WTC11 (cell line): Measurements from ENCODE around the gene COMMD4. TPM values are rescaled to one million over a fixed set of nuclear protein-coding genes. Genes with fewer than 3 reads are reported as not detected.
A peak's percentile ranks its signal among the peaks of the same experiment; 100 is the strongest.

ENCODE experiments used
- ATAC-seq: fragments of 200-7000 bp; cut with Tn5 transposase; 2 replicates; pipeline ENCODE4 v1.10.0; 2021; ENCODE audit warnings: mild to moderate bottlenecking, moderate library complexity
- CTCF ChIA-PET: fragments of 300-600 bp; sonication (Branson Sonifier 250); formaldehyde crosslinking; loops from one replicate; lab custom pipeline; 2021; ENCODE audit warnings: antibody characterized with exemption; lab: Charles Lee
- POLR2A ChIA-PET: fragments of 350-600 bp; sonication (Branson Sonifier 250); formaldehyde crosslinking; loops from one replicate; lab custom pipeline; 2021; ENCODE audit warnings: antibody characterized with exemption; lab: Charles Lee
- DNase-seq: peaks from one replicate; pipeline ENCODE4 v3.0.0; 2021; ENCODE audit warnings: low spot score
- H3K27ac Mint-ChIP-seq: 2 replicates; pipeline ENCODE4 v1.8.0; 2021; ENCODE audit warnings: mixed read lengths
- H3K27me3 Mint-ChIP-seq: 2 replicates; pipeline ENCODE4 v1.8.0; 2021; ENCODE audit warnings: low read depth, mild to moderate bottlenecking, moderate library complexity, mixed read lengths
- H3K36me3 Mint-ChIP-seq: 2 replicates; pipeline ENCODE4 v1.8.0; 2021; ENCODE audit warnings: mixed read lengths
- H3K4me1 Mint-ChIP-seq: 2 replicates; pipeline ENCODE4 v1.8.0; 2022; ENCODE audit warnings: mixed read lengths
- H3K4me3 Mint-ChIP-seq: 2 replicates; pipeline ENCODE4 v1.8.0; 2021; ENCODE audit warnings: mild to moderate bottlenecking, moderate library complexity, mixed read lengths
- H3K9me3 Mint-ChIP-seq: 2 replicates; pipeline ENCODE4 v1.8.0; 2021; ENCODE audit warnings: mixed read lengths
- CDX4 ChIP-seq: fragments of 250-450 bp; sonication (Bioruptor Pico); IDR thresholded peaks from 2 replicates; pipeline ENCODE4 v1.9.0; 2021; ENCODE audit warnings: moderate library complexity, mild to moderate bottlenecking, inconsistent platforms, borderline replicate concordance
- CREB1 ChIP-seq: sonication (generic); formaldehyde crosslinking; IDR thresholded peaks from 2 replicates; pipeline ENCODE4 v1.8.0; 2023; ENCODE audit warnings: mild to moderate bottlenecking, missing genetic modification reagents
- E2F5 ChIP-seq: sonication (generic); formaldehyde crosslinking; IDR thresholded peaks from 2 replicates; pipeline ENCODE4 v1.8.1; 2022; ENCODE audit warnings: mild to moderate bottlenecking, moderate library complexity, missing genetic modification reagents
- ETV6 ChIP-seq: sonication (generic); formaldehyde crosslinking; IDR thresholded peaks from 2 replicates; pipeline ENCODE4 v1.8.1; 2022; ENCODE audit warnings: mild to moderate bottlenecking, missing genetic modification reagents
- HMGA2 ChIP-seq: fragments of 250-450 bp; sonication (Bioruptor Pico); IDR thresholded peaks from 2 replicates; pipeline ENCODE4 v1.4.0; 2021; ENCODE audit warnings: mild to moderate bottlenecking, moderate library complexity
- HMGXB4 ChIP-seq: sonication (generic); formaldehyde crosslinking; IDR thresholded peaks from 2 replicates; pipeline ENCODE4 v1.8.1; 2023; ENCODE audit warnings: mild to moderate bottlenecking, moderate library complexity, missing genetic modification reagents
- MAX ChIP-seq: sonication (generic); formaldehyde crosslinking; IDR thresholded peaks from 2 replicates; pipeline ENCODE4 v1.8.0; 2022; ENCODE audit warnings: mild to moderate bottlenecking, missing genetic modification reagents
- NFE2L1 ChIP-seq: sonication (generic); formaldehyde crosslinking; IDR thresholded peaks from 2 replicates; pipeline ENCODE4 v1.8.1; 2023; ENCODE audit warnings: missing genetic modification reagents
- NR1H2 ChIP-seq: sonication (generic); formaldehyde crosslinking; IDR thresholded peaks from 2 replicates; pipeline ENCODE4 v1.9.0; 2021; ENCODE audit warnings: mild to moderate bottlenecking, moderate library complexity, missing genetic modification reagents
- NR2C2 ChIP-seq: sonication (generic); formaldehyde crosslinking; IDR thresholded peaks from 2 replicates; pipeline ENCODE4 v1.8.0; 2022; ENCODE audit warnings: mild to moderate bottlenecking, missing genetic modification reagents
- NR3C1 ChIP-seq: sonication (generic); formaldehyde crosslinking; conservative IDR thresholded peaks from 2 replicates; pipeline ENCODE4 v1.8.1; 2023; ENCODE audit warnings: low read depth, mild to moderate bottlenecking, missing genetic modification reagents
- SP1 ChIP-seq: sonication (generic); formaldehyde crosslinking; conservative IDR thresholded peaks from 2 replicates; pipeline ENCODE4 v1.8.1; 2022; ENCODE audit warnings: missing genetic modification reagents
- ZNF263 ChIP-seq: sonication (generic); formaldehyde crosslinking; IDR thresholded peaks from 2 replicates; pipeline ENCODE4 v1.8.1; 2022; ENCODE audit warnings: low read depth, mild to moderate bottlenecking, moderate library complexity, missing genetic modification reagents
- ZNF416 ChIP-seq: fragments of 250-450 bp; sonication (Bioruptor Pico); IDR thresholded peaks from 2 replicates; pipeline ENCODE4 v1.9.0; 2021; ENCODE audit warnings: mild to moderate bottlenecking, inconsistent platforms
- ZNF425 ChIP-seq: fragments of 250-450 bp; sonication (Bioruptor Pico); conservative IDR thresholded peaks from 2 replicates; pipeline ENCODE4 v1.9.0; 2021; ENCODE audit warnings: mild to moderate bottlenecking
- ZSCAN18 ChIP-seq: fragments of 250-450 bp; sonication (Bioruptor Pico); IDR thresholded peaks from 2 replicates; pipeline ENCODE4 v2.1.2; 2022; ENCODE audit warnings: mild to moderate bottlenecking, moderate library complexity
- total RNA-seq: library from RNA; stranded (reverse); gene quantifications from 3 replicates; pipeline ENCODE4 v1.2.3, GENCODE V29; 2021

Gene COMMD4
- total RNA-seq, 1 experiment from 2014 or later = 140 TPM

GRCh38 chr15:75335313-75335704, 554 bp upstream of the COMMD4 start:
- no peak for TF ChIP-seq ZSCAN18
- TF ChIP-seq NR2C2 = no peak
- TF ChIP-seq E2F5 (CRISPR knock-in tag) = no peak
- TF ChIP-seq CDX4 (CRISPR knock-in tag) = no peak
- no peak for TF ChIP-seq HMGA2 (CRISPR knock-in tag)
- TF ChIP-seq HMGXB4 = no peak
- no peak for TF ChIP-seq SP1 (CRISPR knock-in tag)
- TF ChIP-seq ZNF263 (CRISPR knock-in tag) = no peak
- TF ChIP-seq NFE2L1 (CRISPR knock-in tag) = no peak
- TF ChIP-seq MAX (CRISPR knock-in tag) = no peak
- no peak for TF ChIP-seq NR1H2 (CRISPR knock-in tag)
- no peaks in the 10 kb centered on the region for H3K9me3 Mint-ChIP-seq
- POLR2A ChIA-PET = no interaction called here
- H3K27ac Mint-ChIP-seq = no peak overlapping the region
- peak overlapping the region; percentile 97 for H3K4me3 Mint-ChIP-seq
- DNase-seq = no peak
- peaks cover 13% of the 10 kb centered on the region for H3K4me1 Mint-ChIP-seq
- no peak for ATAC-seq
- peaks cover 5% of the 10 kb centered on the region; the same call in 1 of the 2 replicates for H3K36me3 Mint-ChIP-seq
- peaks cover 6% of the 10 kb centered on the region; the same call in 1 of the 2 replicates for H3K27me3 Mint-ChIP-seq
- CTCF ChIA-PET = interaction anchor here (0.9 kb wide), 1 partner anchor 434 kb away, joined by 3 read pairs; no protein-coding TSS in a partner anchor

- Mint-ChIP-seq H3K9me3 (no peaks in the 10 kb centered on the region), H3K36me3 (peaks cover 5% of the 10 kb centered on the region; the same call in 1 of the 2 replicates), H3K4me1 (peaks cover 13% of the 10 kb centered on the region), H3K27ac (no peak overlapping the region), H3K4me3 (no peak overlapping the region), H3K27me3 (peaks cover 4% of the 10 kb centered on the region; the same call in 1 of the 2 replicates)
- POLR2A ChIA-PET = no interaction called here
- DNase-seq (no peak), ATAC-seq (no peak)
- CTCF ChIA-PET = interaction anchor here (1.9 kb wide), 1 partner anchor 29 kb away, joined by 5 read pairs; the partner anchor contains the start of gene MAN2C1
- TF ChIP-seq NR3C1 (no peak), ETV6 (no peak), ZSCAN18 (no peak), ZNF425 (no peak), CREB1 (CRISPR knock-in tag) (no peak), ZNF416 (CRISPR knock-in tag) (no peak)
Observed at GRCh38 chr15:75338661-75339240, 2.9 kb downstream of the COMMD4 start.
